SK-N-SH (cell line): ENCODE results near the gene TMA7. TPM values are rescaled to one million over a fixed set of nuclear protein-coding genes. Genes with fewer than 3 reads are reported as not detected.

Source experiments
- CTCF ChIA-PET: fragments of 300-600, 350-600 bp; formaldehyde crosslinking; extraction: SDS; loops from one replicate; lab custom pipeline; 2021; lab: Yijun Ruan, JAX
- POLR2A ChIA-PET: fragments of 350-600 bp; sonication (Branson Sonifier 250); formaldehyde crosslinking; extraction: SDS; loops from one replicate; lab custom pipeline; 2020; ENCODE audit warnings: antibody characterized with exemption, inconsistent platforms; lab: Yijun Ruan, JAX
- DNase-seq: peaks from one replicate; pipeline ENCODE4 v3.0.0; 2012
- H2AFZ ChIP-seq: fragments of 200-600 bp; sonication (generic); 2 replicates; pipeline ENCODE4 v1.8.1; 2016; ENCODE audit warnings: antibody characterized with exemption, mild to moderate bottlenecking, low read depth
- H3F3A ChIP-seq: fragments of 200-600 bp; sonication (generic); replicated peaks from 2 replicates; pipeline ENCODE3; 2016; ENCODE audit warnings: antibody characterized with exemption, mild to moderate bottlenecking; ENCODE audit not compliant: insufficient read depth
- H3K27ac ChIP-seq, 2 experiments: fragments of 200-500 bp in 1 of 2; fragments of 200-600 bp in 1 of 2; sonication (Bioruptor generic) in 1 of 2; sonication (generic), shearing (Covaris generic) in 1 of 2; 2 replicates each; pipeline versions ENCODE4 v1.5.1 to v1.6.1; 2014 to 2016; ENCODE audit warnings: low read depth in 2 of 2, inconsistent platforms in 1 of 2, low read length in 1 of 2, mild to moderate bottlenecking in 1 of 2, mixed read lengths in 1 of 2
- H3K27me3 ChIP-seq: fragments of 200-600 bp; sonication (generic), shearing (Covaris generic); 2 replicates; pipeline ENCODE4 v1.6.1; 2016; ENCODE audit warnings: mixed run types; ENCODE audit not compliant: insufficient read depth
- H3K36me3 ChIP-seq, 2 experiments: fragments of 200-500 bp in 1 of 2; fragments of 200-600 bp in 1 of 2; sonication (Bioruptor generic) in 1 of 2; sonication (generic) in 1 of 2; replicated peaks in 1 of 2; 2 replicates each; pipeline versions ENCODE3 to v1.5.1; 2014 to 2016; ENCODE audit warnings: low read length in 1 of 2, mild to moderate bottlenecking in 1 of 2; ENCODE audit not compliant: insufficient read depth in 2 of 2, control insufficient read depth in 1 of 2
- H3K4me1 ChIP-seq, 2 experiments: fragments of 200-500 bp in 1 of 2; fragments of 200-600 bp in 1 of 2; sonication (Bioruptor generic) in 1 of 2; sonication (generic), shearing (Covaris generic) in 1 of 2; 2 replicates each; pipeline versions ENCODE4 v1.5.1 to v1.6.1; 2014 to 2016; ENCODE audit warnings: low read depth in 1 of 2, low read length in 1 of 2, mixed run types in 1 of 2; ENCODE audit not compliant: insufficient read depth in 2 of 2, control insufficient read depth in 1 of 2
- H3K4me2 ChIP-seq: fragments of 200-600 bp; sonication (generic), shearing (Covaris generic); 2 replicates; pipeline ENCODE4 v1.6.1; 2017; ENCODE audit warnings: mixed run types
- H3K4me3 ChIP-seq, 2 experiments: fragments of 200-500 bp in 1 of 2; fragments of 200-600 bp in 1 of 2; sonication (Bioruptor generic) in 1 of 2; sonication (generic), shearing (Covaris generic) in 1 of 2; 2 replicates each; pipeline versions ENCODE4 v1.5.1 to v1.8.1; 2014 to 2016; ENCODE audit warnings: low read depth in 2 of 2, inconsistent platforms in 1 of 2, low read length in 1 of 2, mild to moderate bottlenecking in 1 of 2, mixed read lengths in 1 of 2, moderate library complexity in 1 of 2
- H3K79me2 ChIP-seq: fragments of 200-600 bp; sonication (generic); 2 replicates; pipeline ENCODE4 v1.8.1; 2017; ENCODE audit warnings: mild to moderate bottlenecking; ENCODE audit not compliant: insufficient read depth
- H3K9ac ChIP-seq: fragments of 200-600 bp; sonication (generic); 2 replicates; pipeline ENCODE4 v1.6.1; 2017; ENCODE audit warnings: mixed run types
- H3K9me2 ChIP-seq: fragments of 200-600 bp; sonication (generic); 2 replicates; pipeline ENCODE4 v1.6.1; 2017; ENCODE audit warnings: mixed run types
- H3K9me3 ChIP-seq: fragments of 200-600 bp; sonication (generic); 2 replicates; pipeline ENCODE4 v1.6.1; 2017; ENCODE audit warnings: mixed run types, mild to moderate bottlenecking, moderate library complexity
- H4K20me1 ChIP-seq: fragments of 200-600 bp; sonication (generic); 2 replicates; pipeline ENCODE4 v1.6.1; 2017; ENCODE audit warnings: mild to moderate bottlenecking, mixed run types; ENCODE audit not compliant: insufficient read depth
- CTCF ChIP-seq: fragments of 200-600 bp; sonication (generic); IDR thresholded peaks from 2 replicates; pipeline ENCODE4 v1.6.1; 2017; ENCODE audit warnings: antibody characterized with exemption, mild to moderate bottlenecking, moderate library complexity
- EP300 ChIP-seq, 2 experiments: IDR thresholded peaks; 2 replicates each; pipeline versions ENCODE4 v1.4.0 to v1.6.1; 2012; ENCODE audit warnings: borderline replicate concordance in 1 of 2, low read depth in 1 of 2, low read length in 1 of 2
- NFIC ChIP-seq: IDR thresholded peaks from 2 replicates; pipeline ENCODE4 v1.4.0; 2012; ENCODE audit warnings: borderline replicate concordance
- RXRA ChIP-seq: IDR thresholded peaks from 2 replicates; pipeline ENCODE4 v1.4.0; 2012; ENCODE audit warnings: low read depth, mild to moderate bottlenecking, borderline replicate concordance
- SIN3A ChIP-seq: IDR thresholded peaks from 2 replicates; pipeline ENCODE4 v1.6.1; 2012; ENCODE audit warnings: low read depth, mild to moderate bottlenecking, low read length, moderate library complexity, borderline replicate concordance
- USF1 ChIP-seq: IDR thresholded peaks from 2 replicates; pipeline ENCODE4 v1.4.0; 2012; ENCODE audit warnings: low read depth, borderline replicate concordance
- WGBS: methylation state at CpG from one replicate; pipeline ENCODE4 v1.1.6; 2017; ENCODE audit warnings: low lambda C conversion rate; 5-methylcytosine and 5-hydroxymethylcytosine counted together
- polyA plus RNA-seq, 3 experiments: library from polyadenylated mRNA; depleted of rRNA; stranded (reverse); fragments of >200 nt; gene quantifications; 2 replicates each; pipeline ENCODE4 v1.2.3, GENCODE V29; 2012

The TMA7 gene
- polyA plus RNA-seq, 1 of the 3 experiments (the other 2 are of a cell fraction) = 438 TPM

GRCh38 chr3:48431224-48432029 is 8.6 kb upstream of the TMA7 start (continued):
- TF ChIP-seq EP300 (IDR thresholded peaks at IDR 0.05; ENCODE audit: borderline replicate concordance in 1 of 2, low read depth in 1 of 2, low read length in 1 of 2) = no peak
- TF ChIP-seq RXRA = no peak

GRCh38 chr3:48432411-48433371 is 7.4 kb upstream of the TMA7 start:
- Histone ChIP-seq H3K27me3 (no peaks in the 10 kb centered on the region), H3K9me2 (no peaks in the 10 kb centered on the region), H3K4me2 (no peak overlapping the region), H3K4me3 (no peak overlapping the region), H3K9me3 (no peaks in the 10 kb centered on the region), H3K79me2 (peaks cover 9% of the 10 kb centered on the region), H3K9ac (no peak overlapping the region), H3K4me1 (peaks cover 3 to 21% of the 10 kb centered on the region in 2 experiments; a peak in 1 of 4 replicates), H3F3A (no peaks in the 10 kb centered on the region), H4K20me1 (0 out of 2 replicates have a peak, but pooled peaks cover 5% of the 10 kb centered on the region), H2AFZ (no peak overlapping the region), H3K36me3 (peaks cover 4 to 25% of the 10 kb centered on the region in 2 experiments), H3K27ac (peak overlapping the region in 1 of 2 experiments; percentile 19; a peak in 1 of 4 replicates)
- CTCF ChIA-PET = interaction anchor here (0.6 to 13.2 kb wide), 10 partner anchors 11 to 245 kb away, joined by 3 to 399 read pairs (median 7); partner anchors contain the start of gene ATRIP
- TF ChIP-seq SIN3A (no peak), NFIC (no peak)
- peak; percentile 19 for DNase-seq
- POLR2A ChIA-PET = interaction anchor here (0.7 kb wide), 1 partner anchor 32 kb away, joined by 3 read pairs; no protein-coding TSS in a partner anchor
- 96% methylated on average over 7 of the region's 16 CpGs for WGBS

GRCh38 chr3:48433472-48434118 is 6.5 kb upstream of the TMA7 start:
- H3K4me1 ChIP-seq = peaks cover 0 to 15% of the 10 kb centered on the region in 2 experiments; a peak in 1 of 4 replicates
- no peak overlapping the region for H3K4me3 ChIP-seq
- H3K79me2 ChIP-seq = no peaks in the 10 kb centered on the region
- 88% methylated on average over 11 of the region's 12 CpGs for WGBS
- H3K9me2 ChIP-seq = no peaks in the 10 kb centered on the region
- H3K9ac ChIP-seq = no peak overlapping the region
- no peak overlapping the region for H3K4me2 ChIP-seq
- H3K36me3 ChIP-seq = peaks cover 4 to 25% of the 10 kb centered on the region in 2 experiments
- no peaks in the 10 kb centered on the region for H3K27me3 ChIP-seq
- H3K9me3 ChIP-seq = no peaks in the 10 kb centered on the region
- CTCF ChIA-PET = interaction anchor here (0.6 to 13.2 kb wide), 9 partner anchors 13 to 239 kb away, joined by 3 to 399 read pairs (median 4); partner anchors contain the start of gene ATRIP
- H2AFZ ChIP-seq = no peak overlapping the region
- no peak for DNase-seq
- POLR2A ChIA-PET = no interaction called here
- no peak for TF ChIP-seq USF1
- TF ChIP-seq CTCF = no peak
- TF ChIP-seq NFIC = no peak
- H3F3A ChIP-seq = no peaks in the 10 kb centered on the region
- H3K27ac ChIP-seq = no peak overlapping the region
- 0 out of 2 replicates have a peak, but pooled peaks cover 5% of the 10 kb centered on the region for H4K20me1 ChIP-seq
